ENCODE data around the gene PPFIA4.
"Not testable (repeated sequence)": the region's sequence is repeated elsewhere in the genome, so short reads cannot be mapped to it uniquely, and the experiment has no call there.

Gene PPFIA4

GRCh38 chr1:203011582-203011981 is 14.7 kb upstream of the PPFIA4 start:
- POLR2A ChIA-PET, result no interaction called here
- DNase-seq (ENCODE audit: extremely low spot score), result no peak
- no peak for TF ChIP-seq CTBP1 (IDR thresholded peaks at IDR 0.05; ENCODE audit: borderline replicate concordance)
- TF ChIP-seq L3MBTL2 (conservative IDR thresholded peaks at IDR 0.05), result no peak
- TF ChIP-seq, protein P1, sequence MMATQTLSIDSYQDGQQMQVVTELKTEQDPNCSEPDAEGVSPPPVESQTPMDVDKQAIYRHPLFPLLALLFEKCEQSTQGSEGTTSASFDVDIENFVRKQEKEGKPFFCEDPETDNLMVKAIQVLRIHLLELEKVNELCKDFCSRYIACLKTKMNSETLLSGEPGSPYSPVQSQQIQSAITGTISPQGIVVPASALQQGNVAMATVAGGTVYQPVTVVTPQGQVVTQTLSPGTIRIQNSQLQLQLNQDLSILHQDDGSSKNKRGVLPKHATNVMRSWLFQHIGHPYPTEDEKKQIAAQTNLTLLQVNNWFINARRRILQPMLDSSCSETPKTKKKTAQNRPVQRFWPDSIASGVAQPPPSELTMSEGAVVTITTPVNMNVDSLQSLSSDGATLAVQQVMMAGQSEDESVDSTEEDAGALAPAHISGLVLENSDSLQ (IDR thresholded peaks at IDR 0.05), result peak; percentile 45
- no peak for TF ChIP-seq FOXK2 (IDR thresholded peaks at IDR 0.05)
- no peak for TF ChIP-seq ZNF384 (IDR thresholded peaks at IDR 0.05)
- TF ChIP-seq LEF1 (IDR thresholded peaks at IDR 0.05; ENCODE audit: borderline replicate concordance), result no peak
- CTCF ChIA-PET, result interaction anchor here (0.6 kb wide), 1 partner anchor 11 kb away, joined by 3 read pairs; no protein-coding TSS in a partner anchor

DNA sequence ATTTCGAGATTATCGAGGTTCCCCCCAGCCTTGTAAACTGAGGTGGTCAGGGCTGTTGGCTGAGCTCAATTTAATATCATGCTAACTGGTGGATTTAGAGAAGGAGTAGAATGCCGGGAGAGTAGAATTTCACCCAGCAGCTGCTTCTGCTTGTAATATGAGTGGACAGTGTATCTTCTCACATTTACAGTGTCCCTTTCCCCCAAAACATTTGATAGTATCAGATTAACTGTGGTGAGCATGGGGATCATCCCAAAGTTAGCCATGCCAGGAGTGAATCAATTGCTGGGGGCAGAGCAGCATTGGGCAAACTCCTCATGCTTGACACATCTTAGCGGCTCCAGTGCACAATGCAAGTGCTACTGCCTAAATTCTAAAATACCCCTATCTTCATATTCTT is 9.2 kb upstream of the PPFIA4 start:
- TF ChIP-seq SP1 (IDR thresholded peaks at IDR 0.05) (no peak), HDGF (IDR thresholded peaks at IDR 0.05; ENCODE audit: borderline replicate concordance) (no peak), NFRKB (IDR thresholded peaks at IDR 0.05) (no peak), TARDBP (IDR thresholded peaks at IDR 0.05) (no peak), FOXA1 (IDR thresholded peaks at IDR 0.05) (no peak)
- DNase-seq (ENCODE audit: extremely low spot score), result no peak
- ChIA-PET POLR2A (interaction anchor here (1.0 kb wide), 1 partner anchor 9 kb away, joined by 3 read pairs; the partner anchor contains the start of gene PPFIA4), CTCF (no interaction called here)

- TF ChIP-seq ELF4 (IDR thresholded peaks at IDR 0.05) (no peak), CTBP1 (IDR thresholded peaks at IDR 0.05; ENCODE audit: borderline replicate concordance) (no peak), ARNT (IDR thresholded peaks at IDR 0.05) (no peak), HDGF (IDR thresholded peaks at IDR 0.05; ENCODE audit: borderline replicate concordance) (no peak), BHLHE40 (IDR thresholded peaks at IDR 0.05; ENCODE audit: borderline replicate concordance) (no peak), TARDBP (IDR thresholded peaks at IDR 0.05) (no peak), FOXA1 (IDR thresholded peaks at IDR 0.05) (no peak), SP1 (IDR thresholded peaks at IDR 0.05) (no peak)
- ChIA-PET CTCF (no interaction called here), POLR2A (interaction anchor here (1.0 kb wide), 1 partner anchor 9 kb away, joined by 3 read pairs; the partner anchor contains the start of gene PPFIA4)
- DNase-seq (ENCODE audit: extremely low spot score), result no peak
Measured at GRCh38 chr1:203017692-203018091, 8.6 kb upstream of the PPFIA4 start.

DNA sequence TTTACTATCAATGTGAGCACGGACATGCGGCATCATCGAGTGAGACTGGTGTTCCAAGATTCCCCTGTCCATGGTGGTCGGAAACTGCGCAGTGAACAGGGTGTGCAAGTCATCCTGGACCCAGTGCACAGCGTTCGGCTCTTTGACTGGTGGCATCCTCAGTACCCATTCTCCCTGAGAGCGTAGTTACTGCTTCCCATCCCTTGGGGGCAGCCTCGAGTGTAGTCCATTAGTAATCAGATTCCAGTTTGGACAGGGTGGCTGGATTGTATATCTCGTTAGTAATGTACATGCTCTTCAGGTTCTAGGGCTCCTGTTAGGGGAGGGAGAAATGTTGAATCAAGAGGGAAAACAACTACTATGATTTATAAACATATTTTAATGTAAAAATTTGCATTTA is 3.4 kb upstream of the PPFIA4 start:
- DNase-seq (ENCODE audit: extremely low spot score), result not testable (repeated sequence)
- CTCF ChIA-PET, result interaction anchor here (0.6 to 0.9 kb wide), 4 partner anchors 12 to 483 kb away, joined by 3 to 7 read pairs (median 5); no protein-coding TSS in a partner anchor
- POLR2A ChIA-PET, result interaction anchor here (0.9 kb wide), 1 partner anchor 16 kb away, joined by 5 read pairs; the partner anchor contains the start of gene TMEM183A

DNA sequence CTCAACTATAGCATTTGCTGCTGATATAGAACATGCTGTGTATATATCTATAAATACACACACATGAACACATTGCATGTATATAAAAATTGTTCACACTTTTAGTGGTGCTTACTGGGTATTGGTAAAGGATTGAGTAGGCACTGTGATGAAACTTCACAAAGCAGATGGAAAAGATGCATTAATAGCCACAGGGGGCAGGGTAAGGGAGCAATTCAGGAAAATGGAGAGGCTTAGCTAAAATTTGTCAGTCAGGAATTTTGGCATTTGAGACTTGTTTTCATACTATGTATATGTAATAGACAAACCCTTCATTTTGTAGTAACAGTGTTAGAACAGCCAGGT is 633 bp upstream of the PPFIA4 start:
- ChIA-PET POLR2A (interaction anchor here (0.5 to 2.0 kb wide), 10 partner anchors 8 to 242 kb away, joined by 3 to 12 read pairs (median 4); partner anchors contain the start of genes RABIF and TMEM183A), CTCF (interaction anchor here (0.5 to 3.3 kb wide), 2 partner anchors 14 to 247 kb away, joined by 4 to 25 read pairs; no protein-coding TSS in a partner anchor)
- no peak for DNase-seq (ENCODE audit: extremely low spot score)
- TF ChIP-seq ARNT (IDR thresholded peaks at IDR 0.05) (no peak), LEF1 (IDR thresholded peaks at IDR 0.05; ENCODE audit: borderline replicate concordance) (0 out of 2 replicates have a peak, but pooled peaks have one; percentile 21)
- TF ChIP-seq, protein P1 (IDR thresholded peaks at IDR 0.05), result no peak

DNA sequence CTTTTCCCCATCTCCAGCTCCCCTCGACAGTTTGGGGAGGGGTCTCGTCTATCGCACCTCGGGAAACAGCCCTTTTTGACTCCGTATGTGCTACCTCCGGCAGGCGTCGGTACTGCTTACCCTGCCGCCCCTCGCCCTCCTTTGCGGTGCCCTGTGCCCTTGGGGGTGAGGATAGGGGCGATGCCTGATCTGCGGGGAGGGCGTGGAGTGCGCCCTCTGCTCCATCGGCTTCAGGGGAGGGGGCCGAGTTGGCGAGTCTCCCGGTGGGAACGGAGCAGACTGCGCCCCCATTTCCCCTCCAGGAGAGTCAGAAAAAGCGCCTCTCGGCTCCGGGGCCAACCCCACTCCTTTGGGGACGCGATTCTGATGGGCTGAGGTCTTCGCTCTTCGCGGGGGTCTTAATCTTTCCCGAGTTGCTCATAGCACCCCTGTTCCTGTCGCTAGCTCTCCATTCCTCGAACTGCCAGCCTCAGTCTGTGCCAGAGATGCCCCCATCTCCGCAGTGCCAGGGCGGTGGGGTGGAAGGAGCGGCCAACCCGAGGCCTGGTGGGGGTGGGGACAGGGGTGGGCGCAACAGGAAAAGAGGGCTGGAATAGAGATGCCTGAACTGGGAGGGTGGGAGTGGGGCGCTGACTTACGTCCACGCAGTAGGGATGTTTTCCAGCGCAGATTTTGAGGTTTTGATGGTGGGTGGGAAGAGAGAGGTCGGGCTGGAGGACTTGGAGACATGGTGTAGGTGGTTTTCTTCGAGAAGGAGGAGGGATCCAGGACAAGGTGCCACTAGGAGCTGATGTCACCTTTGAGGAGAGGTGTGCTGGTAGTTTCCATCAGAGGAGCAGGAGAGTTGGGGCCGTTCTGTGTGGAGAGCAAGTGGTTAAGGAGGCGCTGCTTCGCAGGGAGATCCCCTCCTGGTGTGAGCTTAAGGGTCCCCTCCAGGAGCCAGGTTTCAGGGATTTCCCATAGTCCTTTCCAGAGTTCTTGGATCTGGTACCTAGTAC is 674 bp downstream of the PPFIA4 start:
- POLR2A ChIA-PET, result interaction anchor here (0.7 to 1.6 kb wide), 6 partner anchors 10 to 101 kb away, joined by 3 to 7 read pairs (median 4); partner anchors contain the start of gene TMEM183A
- peak; percentile 9 for DNase-seq (ENCODE audit: extremely low spot score)
- CTCF ChIA-PET, result interaction anchor here (2.2 to 3.3 kb wide), 2 partner anchors 13 to 240 kb away, joined by 10 to 25 read pairs; no protein-coding TSS in a partner anchor
- TF ChIP-seq HDGF (IDR thresholded peaks at IDR 0.05; ENCODE audit: borderline replicate concordance), result no peak
- TF ChIP-seq NFRKB (IDR thresholded peaks at IDR 0.05), result no peak
- TF ChIP-seq FOXK2 (IDR thresholded peaks at IDR 0.05), result no peak
- TF ChIP-seq ELF4 (IDR thresholded peaks at IDR 0.05), result no peak
- no peak for TF ChIP-seq LEF1 (IDR thresholded peaks at IDR 0.05; ENCODE audit: borderline replicate concordance)
- TF ChIP-seq SUZ12 (IDR thresholded peaks at IDR 0.05), result no peak
- TF ChIP-seq BHLHE40 (IDR thresholded peaks at IDR 0.05; ENCODE audit: borderline replicate concordance), result no peak
- TF ChIP-seq, protein P1 (IDR thresholded peaks at IDR 0.05), result no peak
- TF ChIP-seq FOXM1 (IDR thresholded peaks at IDR 0.05; ENCODE audit: borderline replicate concordance), result no peak
- TF ChIP-seq ARNT (IDR thresholded peaks at IDR 0.05), result no peak
- TF ChIP-seq L3MBTL2 (conservative IDR thresholded peaks at IDR 0.05), result no peak
- TF ChIP-seq TARDBP (IDR thresholded peaks at IDR 0.05), result no peak
- no peak for TF ChIP-seq SP1 (IDR thresholded peaks at IDR 0.05)
- TF ChIP-seq ZNF384 (IDR thresholded peaks at IDR 0.05), result no peak
- no peak for TF ChIP-seq FOXA1 (IDR thresholded peaks at IDR 0.05)
- TF ChIP-seq CTBP1 (IDR thresholded peaks at IDR 0.05; ENCODE audit: borderline replicate concordance), result no peak
